Measurements from ENCODE around the gene NOS3. TPM values are rescaled to one million over a fixed set of nuclear protein-coding genes. Genes with fewer than 3 reads are reported as not detected.

The NOS3 gene
- total and polyA plus RNA-seq, 2 of the 13 experiments (the other 11 are each of a cell fraction or from before 2014, with no cell fraction given): 3.7 to 7.5 TPM

GRCh38 chr7:150954201-150954985 lies 36.4 kb upstream of the NOS3 start:
- Histone ChIP-seq H3K36me3 (replicated peaks in 1 of 2; ENCODE audit: control insufficient read depth in 1 of 2, insufficient read depth in 2 of 2, low read length in 2 of 2) (no peaks in the 10 kb centered on the region), H3K4me2 (ENCODE audit: low read depth, low read length) (no peak overlapping the region), H3K4me1 (ENCODE audit: insufficient read depth, low read length) (no peaks in the 10 kb centered on the region), H3K9me3 (ENCODE audit: low read length) (no peaks in the 10 kb centered on the region), H3K9ac (ENCODE audit: insufficient read depth, low read depth, low read length) (no peak overlapping the region), H3K4me3 (replicated peaks in 1 of 3; ENCODE audit: insufficient read depth in 1 of 3, low read depth in 2 of 3, low read length in 3 of 3) (no peak overlapping the region), H3K79me2 (ENCODE audit: insufficient read depth, low read length) (no peaks in the 10 kb centered on the region), H3K27me3 (ENCODE audit: control insufficient read depth in 1 of 2, insufficient read depth in 2 of 2, low read length in 2 of 2) (peaks cover 12 to 38% of the 10 kb centered on the region in 2 experiments; a peak in 4 of 5 replicates), H3K27ac (ENCODE audit: extremely low read length, insufficient read depth, low read length) (no peak overlapping the region), H4K20me1 (ENCODE audit: insufficient read depth, low read length) (no peaks in the 10 kb centered on the region), H2AFZ (ENCODE audit: low read length) (no peak overlapping the region)
- DNase-seq (ENCODE audit: low spot score) (no peak), FAIRE-seq (no peak), ATAC-seq (no peak)
- intact Hi-C loops (cut with micrococcal nuclease; ENCODE audit: unreplicated experiment): no loop called here
- in situ Hi-C loops (cut with HindIII; ENCODE audit: extremely low pct_ligation_motif_present, low pct_unique_long_range_greater_than_20kb): no loop called here
- ChIA-PET CTCF (ENCODE audit: low intra/inter-chr PET ratio, low total read pairs) (no interaction called here), POLR2A (no interaction called here)
- 20% methylated on average over 3 of the region's 9 CpGs for WGBS (ENCODE audit: low lambda C conversion rate)
- BruUV-seq (replicated peaks): no TSS peak
- TF ChIP-seq ZNF766 (CRISPR knock-in tag; IDR thresholded peaks at IDR 0.05; ENCODE audit: borderline replicate concordance) (no peak), ZNF577 (CRISPR knock-in tag; IDR thresholded peaks at IDR 0.05; ENCODE audit: borderline replicate concordance, low read depth) (no peak), ZNF276 (CRISPR knock-in tag; IDR thresholded peaks at IDR 0.05; ENCODE audit: low read depth) (no peak), MAFF (IDR thresholded peaks at IDR 0.05; ENCODE audit: low read depth, low read length) (no peak), ZNF503 (CRISPR knock-in tag; IDR thresholded peaks at IDR 0.05) (no peak), DMAP1 (CRISPR knock-in tag; IDR thresholded peaks at IDR 0.05) (no peak), MXI1 (IDR thresholded peaks at IDR 0.05; ENCODE audit: borderline replicate concordance, low read depth, low read length) (no peak), HBP1 (CRISPR knock-in tag; IDR thresholded peaks at IDR 0.05; ENCODE audit: low read depth) (no peak), ZNF407 (CRISPR knock-in tag; IDR thresholded peaks at IDR 0.05; ENCODE audit: not compliant biosample characterization) (no peak), ZSCAN29 (CRISPR knock-in tag; conservative IDR thresholded peaks at IDR 0.05) (no peak)
